Muscle of leg (tissue), 11 donors: ENCODE measurements around the gene PPP1R37. TPM values are rescaled to one million over a fixed set of nuclear protein-coding genes. Genes with fewer than 3 reads are reported as not detected.

Source experiments
- DNase-seq: peaks from one replicate; pipeline ENCODE4 v3.0.0; 2013
- H3K27ac ChIP-seq: one replicate; pipeline ENCODE4 v1.5.1; 2013; ENCODE audit warnings: mild to moderate bottlenecking, low read length, control low read depth
- H3K27me3 ChIP-seq: one replicate; pipeline ENCODE4 v1.6.1; 2013; ENCODE audit warnings: low read length; ENCODE audit not compliant: control insufficient read depth, insufficient read depth
- H3K36me3 ChIP-seq: one replicate; pipeline ENCODE4 v1.6.1; 2013; ENCODE audit warnings: low read length; ENCODE audit not compliant: control insufficient read depth, insufficient read depth
- H3K4me1 ChIP-seq: one replicate; pipeline ENCODE4 v1.6.1; 2013; ENCODE audit warnings: low read length; ENCODE audit not compliant: control insufficient read depth, insufficient read depth
- H3K4me3 ChIP-seq: one replicate; pipeline ENCODE4 v1.5.1; 2013; ENCODE audit warnings: low read length, control low read depth
- H3K9me3 ChIP-seq: replicated peaks from 2 replicates; pipeline ENCODE4 v1.6.1; 2013; ENCODE audit warnings: low read depth, low read length; ENCODE audit not compliant: control insufficient read depth
- WGBS: methylation state at CpG from one replicate; pipeline ENCODE4 v1.1.5; 2013; ENCODE audit warnings: missing lambda C conversion rate; ENCODE audit not compliant: insufficient coverage; 5-methylcytosine and 5-hydroxymethylcytosine counted together
- polyA plus RNA-seq, 8 donors: library from polyadenylated mRNA; unstranded; fragments of 120-200 nt; gene quantifications; one replicate each; pipeline versions ENCODE4 v1.2.1 to v1.2.3, GENCODE V29; 2013; ENCODE audit warnings: inconsistent platforms in 1 of 8, low replicate concordance in 1 of 8; ENCODE audit not compliant: insufficient read length in 8 of 8, insufficient read depth in 1 of 8
- total RNA-seq: library from RNA; stranded (reverse); fragments of 120-200 nt; gene quantifications from one replicate; pipeline ENCODE4 v1.2.4, GENCODE V29; 2013

PPP1R37 gene
- total and polyA plus RNA-seq, 9 donors = 19.4 to 29.3 (median 23.0) TPM

- H3K4me3 ChIP-seq = no peak overlapping the region
- peaks cover 12% of the 10 kb centered on the region for H3K36me3 ChIP-seq
- no peak overlapping the region for H3K27ac ChIP-seq
- 94% methylated on average over 12 of the region's 14 CpGs for WGBS
- H3K27me3 ChIP-seq = no peaks in the 10 kb centered on the region
- H3K4me1 ChIP-seq = peaks cover 65% of the 10 kb centered on the region
- no peaks in the 10 kb centered on the region for H3K9me3 ChIP-seq
- no peak for DNase-seq
Observed at GRCh38 chr19:45095496-45096413, 2.8 kb downstream of the PPP1R37 start.

DNA sequence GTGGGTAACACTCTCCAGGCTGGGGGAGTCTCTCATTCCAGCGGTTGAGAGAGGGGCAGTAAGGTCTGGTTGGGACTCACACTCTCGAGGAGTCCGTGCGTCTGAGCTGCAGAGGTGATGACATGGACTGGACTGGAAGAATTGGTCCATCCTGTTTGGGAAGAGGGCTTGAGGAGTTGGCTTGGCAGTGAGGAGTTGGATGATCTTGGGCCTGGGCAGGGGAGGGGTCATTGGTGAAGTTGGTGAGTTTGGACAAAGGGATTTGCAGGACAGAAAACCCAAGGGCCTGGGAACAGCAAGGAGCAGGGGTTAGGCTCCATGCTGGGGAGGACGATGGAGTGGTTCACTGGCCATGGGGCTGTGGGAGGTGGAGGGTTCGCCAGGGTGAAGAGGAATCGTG is 3.7 kb downstream of the PPP1R37 start:
- Histone ChIP-seq H3K36me3 (peaks cover 10% of the 10 kb centered on the region), H3K9me3 (no peaks in the 10 kb centered on the region), H3K27me3 (no peaks in the 10 kb centered on the region), H3K4me1 (peaks cover 62% of the 10 kb centered on the region), H3K4me3 (no peak overlapping the region), H3K27ac (no peak overlapping the region)
- no peak for DNase-seq
- 85% methylated on average over 7 of the region's 7 CpGs for WGBS

GRCh38 chr19:45097450-45097775 is 4.4 kb downstream of the PPP1R37 start:
- no peak for DNase-seq
- Histone ChIP-seq H3K9me3 (no peaks in the 10 kb centered on the region), H3K27ac (no peak overlapping the region), H3K27me3 (no peaks in the 10 kb centered on the region), H3K36me3 (peaks cover 10% of the 10 kb centered on the region), H3K4me1 (peaks cover 68% of the 10 kb centered on the region), H3K4me3 (no peak overlapping the region)
- WGBS = 75% methylated on average over 5 of the region's 7 CpGs

- Histone ChIP-seq H3K27ac (no peak overlapping the region), H3K9me3 (no peaks in the 10 kb centered on the region), H3K36me3 (peaks cover 10% of the 10 kb centered on the region), H3K4me1 (peaks cover 74% of the 10 kb centered on the region), H3K4me3 (no peak overlapping the region), H3K27me3 (no peaks in the 10 kb centered on the region)
- peak; percentile 45 for DNase-seq
- WGBS = 78% methylated on average over 13 of the region's 16 CpGs
Observed at GRCh38 chr19:45097776-45098520, 5.0 kb downstream of the PPP1R37 start.

GRCh38 chr19:45098521-45099466 is 5.8 kb downstream of the PPP1R37 start:
- H3K4me1 ChIP-seq = peaks cover 79% of the 10 kb centered on the region
- 44% methylated on average over 12 of the region's 15 CpGs for WGBS
- peaks cover 10% of the 10 kb centered on the region for H3K36me3 ChIP-seq
- peak; percentile 60 for DNase-seq
- peak overlapping the region; percentile 78 for H3K27ac ChIP-seq
- H3K4me3 ChIP-seq = no peak overlapping the region
- H3K9me3 ChIP-seq = no peaks in the 10 kb centered on the region
- H3K27me3 ChIP-seq = no peaks in the 10 kb centered on the region

- Histone ChIP-seq H3K27me3 (no peaks in the 10 kb centered on the region), H3K36me3 (peaks cover 10% of the 10 kb centered on the region), H3K27ac (peak overlapping the region; percentile 78), H3K4me1 (peaks cover 79% of the 10 kb centered on the region), H3K4me3 (no peak overlapping the region), H3K9me3 (no peaks in the 10 kb centered on the region)
- peak; percentile 48 for DNase-seq
- 65% methylated on average over 21 of the region's 25 CpGs for WGBS
Observed at GRCh38 chr19:45099467-45100191, 6.7 kb downstream of the PPP1R37 start.

- DNase-seq = no peak
- Histone ChIP-seq H3K27me3 (no peaks in the 10 kb centered on the region), H3K9me3 (no peaks in the 10 kb centered on the region), H3K4me1 (peaks cover 84% of the 10 kb centered on the region), H3K27ac (peak overlapping the region; percentile 78), H3K4me3 (no peak overlapping the region), H3K36me3 (peaks cover 10% of the 10 kb centered on the region)
- WGBS = 87% methylated on average over 2 of the region's 3 CpGs
Observed at GRCh38 chr19:45100201-45100600, 7.2 kb downstream of the PPP1R37 start.

- WGBS = 83% methylated on average over 8 of the region's 8 CpGs
- Histone ChIP-seq H3K36me3 (peaks cover 9% of the 10 kb centered on the region), H3K27me3 (no peaks in the 10 kb centered on the region), H3K27ac (no peak overlapping the region), H3K4me3 (no peak overlapping the region), H3K9me3 (no peaks in the 10 kb centered on the region), H3K4me1 (peaks cover 89% of the 10 kb centered on the region)
- DNase-seq = no peak
Observed at GRCh38 chr19:45100846-45101252, 7.9 kb downstream of the PPP1R37 start.

GRCh38 chr19:45101806-45102205 is 8.8 kb downstream of the PPP1R37 start:
- Histone ChIP-seq H3K4me3 (no peak overlapping the region), H3K4me1 (peaks cover 83% of the 10 kb centered on the region), H3K27me3 (no peaks in the 10 kb centered on the region), H3K9me3 (no peaks in the 10 kb centered on the region), H3K36me3 (peaks cover 6% of the 10 kb centered on the region), H3K27ac (no peak overlapping the region)
- DNase-seq = no peak
- 88% methylated on average over 5 of the region's 8 CpGs for WGBS
